SW 1271 (cell line): ENCODE data around the gene ARGLU1.

Source experiments
- DNase-seq, 2 experiments: peaks; one replicate each; lab custom pipeline; 2025; lab: John Stamatoyannopoulos, UW

ARGLU1 gene

GRCh38 chr13:106524108-106524507, 43.8 kb downstream of the ARGLU1 start:
- DNase-seq: no peak

- no peak for DNase-seq
These were observed 44.4 kb downstream of the ARGLU1 start for GRCh38 chr13:106523576-106523975.

GRCh38 chr13:106522898-106523525, 44.9 kb downstream of the ARGLU1 start:
- no peak for DNase-seq

- DNase-seq: no peak
These were observed 45.7 kb downstream of the ARGLU1 start for GRCh38 chr13:106522112-106522705.

- no peak for DNase-seq
These were observed 46.7 kb downstream of the ARGLU1 start for GRCh38 chr13:106521095-106521799.

GRCh38 chr13:106520251-106521054, 47.5 kb downstream of the ARGLU1 start:
- DNase-seq: no peak

- no peak for DNase-seq
These were observed 49.4 kb downstream of the ARGLU1 start for GRCh38 chr13:106518512-106518911.

- no peak for DNase-seq
These were observed 50.7 kb downstream of the ARGLU1 start for GRCh38 chr13:106517109-106517847.

GRCh38 chr13:106515635-106516254, 52.2 kb downstream of the ARGLU1 start:
- DNase-seq: no peak

GRCh38 chr13:106514928-106515634, 52.9 kb downstream of the ARGLU1 start:
- no peak for DNase-seq

- no peak for DNase-seq
These were observed 54.6 kb downstream of the ARGLU1 start for GRCh38 chr13:106513025-106513983.

- no peak for DNase-seq
These were observed 60.2 kb downstream of the ARGLU1 start for GRCh38 chr13:106507560-106508274.

- DNase-seq: no peak
These were observed 61.7 kb downstream of the ARGLU1 start for GRCh38 chr13:106506286-106506685.

- no peak for DNase-seq
These were observed 62.2 kb downstream of the ARGLU1 start for GRCh38 chr13:106505732-106506131.

GRCh38 chr13:106505295-106505694, 62.6 kb downstream of the ARGLU1 start:
- DNase-seq: no peak

GRCh38 chr13:106503730-106504453, 64.0 kb downstream of the ARGLU1 start:
- DNase-seq: no peak

GRCh38 chr13:106503272-106503671, 64.7 kb downstream of the ARGLU1 start:
- DNase-seq: no peak

GRCh38 chr13:106500445-106500844, 67.5 kb downstream of the ARGLU1 start:
- no peak for DNase-seq
